Aorta (tissue), 5 donors: ENCODE results near the gene RAB19. TPM values are rescaled to one million over a fixed set of nuclear protein-coding genes. Genes with fewer than 3 reads are reported as not detected.
"Not testable (repeated sequence)": the region's sequence is repeated elsewhere in the genome, so short reads cannot be mapped to it uniquely, and the experiment has no call there.

Source experiments
- ATAC-seq: fragments of 200-7000 bp; cut with Tn5 transposase; one replicate; pipeline ENCODE4 v1.9.1; 2022; ENCODE audit warnings: moderate library complexity; ENCODE audit not compliant: low FRiP score
- DNase-seq, 2 donors: peaks; one replicate each; pipeline ENCODE4 v3.0.0-alpha.2; 2020
- H3K27ac ChIP-seq, 2 donors: one replicate each; pipeline ENCODE4 v1.5.1; 2013; ENCODE audit warnings: low read length in 2 of 2, mild to moderate bottlenecking in 2 of 2, moderate library complexity in 2 of 2, control low read depth in 1 of 2, inconsistent platforms in 1 of 2, low read depth in 1 of 2
- H3K27me3 ChIP-seq, 2 donors: one replicate each; pipeline ENCODE4 v1.6.1; 2013; ENCODE audit warnings: control low read depth in 1 of 2, low read length in 1 of 2, mild to moderate bottlenecking in 1 of 2, moderate library complexity in 1 of 2; ENCODE audit not compliant: insufficient read depth in 2 of 2, control insufficient read depth in 1 of 2
- H3K36me3 ChIP-seq, 2 donors: one replicate each; pipeline ENCODE4 v1.6.1; 2013; ENCODE audit warnings: control low read depth in 1 of 2, low read length in 1 of 2, mild to moderate bottlenecking in 1 of 2; ENCODE audit not compliant: insufficient read depth in 2 of 2, control insufficient read depth in 1 of 2
- H3K4me1 ChIP-seq, 2 donors: one replicate each; pipeline ENCODE4 v1.6.1; 2013; ENCODE audit warnings: low read length in 2 of 2, control low read depth in 1 of 2, mild to moderate bottlenecking in 1 of 2, moderate library complexity in 1 of 2; ENCODE audit not compliant: insufficient read depth in 2 of 2, control insufficient read depth in 1 of 2
- H3K4me3 ChIP-seq, 2 donors: one replicate each; pipeline ENCODE4 v1.5.1; 2013; ENCODE audit warnings: low read length in 2 of 2, control low read depth in 1 of 2, mild to moderate bottlenecking in 1 of 2
- H3K9me3 ChIP-seq: one replicate; pipeline ENCODE4 v1.6.1; 2013; ENCODE audit warnings: mild to moderate bottlenecking, low read length; ENCODE audit not compliant: control insufficient read depth
- WGBS, 2 donors: extraction: QIAGEN DNeasy Blood & Tissue Kit; methylation state at CpG; one replicate each; pipeline ENCODE4 v1.1.7; 2013; 5-methylcytosine and 5-hydroxymethylcytosine counted together
- intact Hi-C, 2 donors: fragments of 100-400 bp; cut with DNase I; formaldehyde crosslinking; loops; one replicate each; pipeline versions ENCODE4 v1.14.2 to v1.15.0; 2022
- polyA plus RNA-seq, 2 donors: library from polyadenylated mRNA; stranded (reverse); fragments of 200-250 nt; gene quantifications; one replicate each; pipeline ENCODE4 v1.2.3, GENCODE V29; 2013
- total RNA-seq, 2 donors: library from RNA; stranded (reverse); fragmentation: NEBNext Ultra II Directional; extraction: Animal tissue kit (Norgen Biotek cat#: 25700); gene quantifications; one replicate each; pipeline ENCODE4 v1.2.1, GENCODE V29; 2021
- donor health status: healthy with polysubstance abuse.
- donor health status: Bipolar disorder and iron deficiency.
- donor health status: DM: no; HTN: no; CAD: no.
- donor health status: DM: no; HTN: no; CAD: no.
- donor health status: DM: yes; HTN: yes; CAD: no.

The RAB19 gene
- total and polyA plus RNA-seq, 4 donors = not detected

DNA sequence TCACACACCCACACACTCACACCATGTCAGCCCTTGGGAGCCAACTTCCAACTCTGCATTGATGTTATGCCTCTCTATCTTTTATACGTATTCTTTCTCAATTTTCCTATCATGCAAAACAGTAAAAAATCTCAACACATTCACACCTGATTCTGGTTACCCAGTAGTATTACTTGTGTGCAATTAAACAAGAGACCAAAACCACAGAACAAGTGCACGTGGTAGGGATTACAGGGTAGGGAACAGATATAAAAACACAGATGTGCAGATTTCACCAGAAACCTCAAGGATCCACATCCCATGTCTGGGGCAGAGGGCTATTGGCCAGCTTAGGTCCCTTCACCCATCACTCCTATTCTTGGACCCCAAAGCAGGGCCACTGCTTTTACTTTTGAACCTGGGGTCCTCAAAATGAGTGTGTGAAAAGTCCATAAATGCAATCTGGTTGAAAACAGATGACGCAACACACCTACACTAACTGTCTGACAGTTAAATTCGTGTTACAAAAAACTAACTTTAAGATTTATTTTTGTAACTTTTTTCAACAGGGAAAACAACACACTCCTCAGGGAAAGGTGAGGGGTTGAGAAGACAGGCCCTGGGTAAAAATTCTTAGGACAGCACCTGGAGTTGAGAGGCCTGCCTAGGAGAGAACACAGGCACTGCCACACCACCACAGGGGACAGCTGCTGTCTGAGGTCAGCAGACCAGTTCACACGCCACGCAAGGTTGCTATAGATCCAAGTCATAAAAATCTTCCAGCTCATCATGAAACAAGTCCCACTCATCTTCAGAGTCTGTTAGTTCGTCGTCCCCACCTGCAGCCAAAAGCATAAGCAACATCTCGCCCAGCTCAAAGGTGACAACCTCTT, 50.2 kb downstream of the RAB19 start:
- H3K27me3 ChIP-seq, intact Hi-C loops, H3K4me1 ChIP-seq, H3K4me3 ChIP-seq, H3K27ac ChIP-seq, H3K9me3 ChIP-seq, ATAC-seq: not testable (repeated sequence)
- peak in 1 of 2 donors; percentile 30 for DNase-seq
- H3K36me3 ChIP-seq = peaks cover 3 to 17% of the 10 kb centered on the region in 2 donors
- 92 to 93% methylated on average over 9 of the region's 9 CpGs for WGBS, 2 donors

DNA sequence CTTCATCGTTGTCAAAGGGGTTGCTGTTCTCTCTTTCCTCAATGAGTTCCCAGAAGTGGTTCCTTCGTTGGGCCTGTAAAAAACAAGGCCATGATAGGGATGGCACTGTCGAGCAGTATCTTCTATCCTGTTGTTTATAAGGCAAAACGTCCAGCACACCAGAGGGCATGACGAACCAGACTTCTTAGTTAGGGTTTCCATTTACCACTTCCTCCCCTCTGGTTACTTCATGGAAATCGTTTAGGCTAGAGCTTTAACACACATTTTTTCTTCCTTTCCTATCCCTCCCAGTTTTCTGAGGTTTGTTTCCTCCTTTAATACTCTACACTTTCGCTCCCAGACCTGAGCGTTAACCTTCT, 50.8 kb downstream of the RAB19 start:
- H3K4me1 ChIP-seq = no peaks in the 10 kb centered on the region
- H3K36me3 ChIP-seq = peaks cover 3 to 17% of the 10 kb centered on the region in 2 donors
- H3K9me3 ChIP-seq = no peaks in the 10 kb centered on the region
- ATAC-seq (no peak), DNase-seq (no peak)
- intact Hi-C loops = no loop called here
- H3K4me3 ChIP-seq = no peak overlapping the region
- no peaks in the 10 kb centered on the region for H3K27me3 ChIP-seq
- H3K27ac ChIP-seq = no peak overlapping the region
- WGBS, 2 donors = 78 to 80% methylated on average over 8 of the region's 8 CpGs

DNA sequence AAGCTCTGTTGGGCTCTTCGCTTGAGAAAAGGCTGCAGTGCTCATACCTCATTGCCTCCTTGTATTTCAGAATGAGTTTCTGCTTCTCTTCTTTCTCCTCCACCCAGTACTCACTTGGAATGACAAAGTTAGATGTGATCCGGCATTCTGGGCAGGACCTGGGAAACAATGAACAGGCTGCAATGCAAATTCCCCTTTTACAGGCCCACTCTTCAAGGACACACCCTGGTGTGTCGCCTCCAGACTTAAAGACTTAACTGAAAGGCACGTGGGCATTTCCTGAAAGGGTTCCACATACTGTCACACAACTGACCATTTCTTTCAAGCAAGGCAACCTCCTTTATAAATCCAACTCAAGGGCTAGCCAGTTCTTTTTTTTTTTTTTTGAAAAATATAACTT, 51.9 kb downstream of the RAB19 start:
- H3K27ac ChIP-seq = no peak overlapping the region
- H3K9me3 ChIP-seq = no peaks in the 10 kb centered on the region
- DNase-seq (no peak), ATAC-seq (no peak)
- peaks cover 3 to 18% of the 10 kb centered on the region in 2 donors for H3K36me3 ChIP-seq
- H3K4me3 ChIP-seq = no peak overlapping the region
- intact Hi-C loops = no loop called here
- no peaks in the 10 kb centered on the region for H3K27me3 ChIP-seq
- 81 to 83% methylated on average over 4 of the region's 4 CpGs for WGBS, 2 donors
- no peaks in the 10 kb centered on the region for H3K4me1 ChIP-seq

DNA sequence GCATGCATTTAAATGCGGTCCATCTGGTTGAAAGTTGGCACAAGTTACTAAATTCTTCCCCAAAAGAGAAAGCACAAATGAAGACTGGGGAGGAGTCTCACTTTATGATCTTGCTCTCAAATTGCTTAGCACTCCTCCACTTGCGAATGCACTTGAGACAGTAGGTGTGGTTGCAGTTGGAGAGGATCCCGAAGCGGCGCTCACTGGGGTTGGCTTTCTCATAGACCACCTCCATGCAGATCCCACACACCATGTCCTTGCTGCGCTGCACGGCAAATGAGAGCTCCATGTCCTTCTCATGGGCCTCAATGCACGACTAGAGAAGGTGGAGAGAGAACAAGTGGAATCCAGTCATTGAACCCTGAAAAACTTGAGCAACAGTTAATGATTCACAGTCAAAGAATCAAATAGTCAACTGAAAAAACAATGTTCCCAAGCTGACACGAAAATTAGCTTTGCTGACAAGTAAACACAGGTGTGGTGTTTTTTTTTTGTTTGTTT, 52.7 kb downstream of the RAB19 start:
- DNase-seq = peak in 1 of 2 donors; percentile 24
- peaks cover 3 to 19% of the 10 kb centered on the region in 2 donors for H3K36me3 ChIP-seq
- H3K9me3 ChIP-seq = no peaks in the 10 kb centered on the region
- H3K4me1 ChIP-seq = no peaks in the 10 kb centered on the region
- H3K4me3 ChIP-seq = no peak overlapping the region
- no peaks in the 10 kb centered on the region for H3K27me3 ChIP-seq
- no peak for ATAC-seq
- intact Hi-C loops = no loop called here
- no peak overlapping the region for H3K27ac ChIP-seq
- whole genome bisulfite sequencing, 2 donors = 92 to 95% methylated on average over 9 of the region's 9 CpGs

DNA sequence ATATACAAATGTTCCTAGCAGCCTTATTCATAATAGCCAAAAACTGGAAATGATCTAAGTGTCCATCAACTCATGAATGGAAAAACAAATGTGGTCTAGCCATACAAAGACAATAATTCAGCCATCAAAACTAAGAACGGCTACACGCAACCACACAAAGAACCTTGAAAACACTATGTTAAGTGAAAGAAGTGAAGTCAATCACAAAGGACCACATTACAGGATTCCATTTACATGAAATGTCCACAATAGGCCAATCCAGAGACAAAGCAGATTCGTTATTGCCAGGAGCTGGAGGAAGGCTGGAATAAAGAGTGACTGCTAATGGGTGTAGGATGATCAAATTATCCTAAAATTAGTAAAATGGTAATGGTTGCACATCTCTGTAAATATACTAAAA, 54.3 kb downstream of the RAB19 start:
- DNase-seq = no peak
- no peaks in the 10 kb centered on the region for H3K4me1 ChIP-seq
- H3K27me3 ChIP-seq = no peaks in the 10 kb centered on the region
- WGBS, 2 donors = 86 to 90% methylated on average over 3 of the region's 3 CpGs
- intact Hi-C loops = no loop called here
- H3K36me3 ChIP-seq = peaks cover 3 to 17% of the 10 kb centered on the region in 2 donors
- H3K4me3 ChIP-seq = no peak overlapping the region
- ATAC-seq = no peak
- no peak overlapping the region for H3K27ac ChIP-seq
- no peaks in the 10 kb centered on the region for H3K9me3 ChIP-seq

DNA sequence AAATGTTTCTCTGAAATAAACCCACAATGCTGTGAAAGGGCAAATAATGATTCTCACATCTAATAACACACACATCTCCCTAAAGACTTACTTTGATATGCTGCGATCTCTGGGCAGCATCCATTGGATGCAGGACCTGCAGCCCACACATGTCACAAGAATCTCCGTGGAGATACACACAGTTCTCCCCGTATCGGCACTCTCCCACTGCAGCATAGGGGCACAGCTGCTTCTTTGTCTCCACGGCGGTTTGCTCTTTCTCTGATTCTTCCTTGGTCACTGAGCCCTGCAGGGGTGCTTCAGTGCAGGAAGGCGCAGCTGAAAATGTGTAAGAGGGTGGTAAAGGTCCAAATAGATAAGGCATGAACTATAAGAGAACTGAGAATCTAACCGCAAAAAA, 55.1 kb downstream of the RAB19 start:
- intact Hi-C loops = no loop called here
- Histone ChIP-seq H3K4me1 (no peaks in the 10 kb centered on the region), H3K36me3 (peaks cover 3 to 17% of the 10 kb centered on the region in 2 donors), H3K27ac (no peak overlapping the region), H3K4me3 (no peak overlapping the region), H3K27me3 (no peaks in the 10 kb centered on the region), H3K9me3 (no peaks in the 10 kb centered on the region)
- peak in 1 of 2 donors; percentile 41 for DNase-seq
- WGBS, 2 donors = 81 to 86% methylated on average over 8 of the region's 8 CpGs
- no peak for ATAC-seq

DNA sequence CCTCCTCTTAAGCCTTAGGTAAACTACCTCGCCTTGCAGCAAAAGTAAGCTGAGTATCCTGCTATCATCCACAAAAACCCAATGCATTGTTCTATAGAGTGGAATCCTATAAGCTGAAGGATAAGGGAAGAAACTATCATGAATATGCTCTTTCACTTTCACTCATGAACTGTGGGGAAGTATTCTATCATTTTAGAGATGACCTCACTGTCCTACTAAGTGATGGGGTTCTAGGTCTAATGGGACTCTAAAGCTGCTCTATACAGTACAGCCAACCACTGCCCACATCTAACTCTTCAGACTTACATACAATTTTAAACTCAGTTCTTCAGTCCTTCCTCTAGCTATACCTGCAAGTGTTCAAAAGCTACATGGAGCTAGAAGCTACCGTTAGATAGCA, 59.3 kb downstream of the RAB19 start:
- Histone ChIP-seq H3K4me1 (no peaks in the 10 kb centered on the region), H3K4me3 (no peak overlapping the region), H3K27me3 (no peaks in the 10 kb centered on the region), H3K9me3 (no peaks in the 10 kb centered on the region), H3K36me3 (peaks cover 5 to 10% of the 10 kb centered on the region in 2 donors), H3K27ac (no peak overlapping the region)
- intact Hi-C loops = no loop called here
- ATAC-seq (no peak), DNase-seq (no peak)
- WGBS, 2 donors = 97 to 100% methylated on average over 2 of the region's 2 CpGs

DNA sequence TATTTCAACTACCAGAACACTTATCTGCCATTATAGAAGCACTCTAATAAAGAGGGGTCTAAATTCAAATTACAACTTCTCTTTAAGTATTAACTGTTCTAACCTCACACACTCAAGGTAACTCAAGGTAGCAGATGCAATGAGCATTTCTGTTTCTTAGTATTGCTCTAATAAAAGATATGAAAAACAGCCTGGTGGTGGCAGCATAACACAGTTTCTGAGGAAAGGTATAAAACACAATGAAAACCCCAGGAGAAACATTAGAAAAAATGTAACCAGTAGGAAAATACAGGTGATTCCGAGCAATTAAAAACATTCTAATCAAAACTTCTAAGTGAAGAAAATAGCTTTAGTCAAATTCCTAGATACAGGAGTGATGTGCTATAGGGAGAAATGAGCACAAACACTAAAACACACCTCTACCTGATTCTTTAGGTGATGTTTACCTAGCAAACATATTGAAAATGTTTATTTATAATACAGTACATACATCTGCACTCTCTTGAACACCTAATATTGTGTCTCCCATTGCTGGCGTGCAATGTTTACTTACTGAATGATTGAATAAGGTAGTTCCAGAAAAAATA, 72.0 kb downstream of the RAB19 start:
- no peaks in the 10 kb centered on the region for H3K27me3 ChIP-seq
- DNase-seq (no peak), ATAC-seq (no peak)
- 27 to 29% methylated on average over 2 of the region's 2 CpGs for WGBS, 2 donors
- no peaks in the 10 kb centered on the region for H3K9me3 ChIP-seq
- H3K4me3 ChIP-seq = no peak overlapping the region
- intact Hi-C loops = loop anchor here (5.0 to 10.0 kb wide), 2 partner anchors 176 to 539 kb away; partner anchors contain the start of gene MRPS33 (in 1 of the 2)
- no peaks in the 10 kb centered on the region for H3K36me3 ChIP-seq
- H3K27ac ChIP-seq = no peak overlapping the region
- H3K4me1 ChIP-seq = no peaks in the 10 kb centered on the region
